ENCODE measurements around the gene VSIG8.

VSIG8 gene

GRCh38 chr1:159828176-159828575, 34.3 kb downstream of the VSIG8 start:
- no peak for DNase-seq

GRCh38 chr1:159827549-159827948, 34.9 kb downstream of the VSIG8 start:
- no peak for DNase-seq

GRCh38 chr1:159827102-159827490, 35.4 kb downstream of the VSIG8 start:
- DNase-seq: no peak

GRCh38 chr1:159826441-159827101, 35.9 kb downstream of the VSIG8 start, which contains the start of gene SLAMF8:
Gene SLAMF8, plus strand, starts transcription at chr1:159826873. Its CDS starts 26 bp downstream, at chr1:159826899.
- peak; percentile 66 for DNase-seq

- DNase-seq: no peak
Observed at GRCh38 chr1:159825564-159825963, 36.9 kb downstream of the VSIG8 start.

GRCh38 chr1:159823406-159823805, 39.1 kb downstream of the VSIG8 start:
- DNase-seq: no peak

- DNase-seq: no peak
Observed at GRCh38 chr1:159821171-159821867, 41.1 kb downstream of the VSIG8 start.

GRCh38 chr1:159817276-159818041, 45.0 kb downstream of the VSIG8 start:
- DNase-seq: peak; percentile 60

- DNase-seq: no peak
Observed at GRCh38 chr1:159815926-159816325, 46.5 kb downstream of the VSIG8 start.

- no peak for DNase-seq
Observed at GRCh38 chr1:159804924-159805323, 57.5 kb downstream of the VSIG8 start.

Measured in GF-D8 (cell line).